ENCODE data around the gene CSMD2. TPM values are rescaled to one million over a fixed set of nuclear protein-coding genes. Genes with fewer than 3 reads are reported as not detected.

CSMD2 gene
- polyA plus RNA-seq, 1 of the 3 experiments (the other 2 are of a cell fraction) = not detected

DNA sequence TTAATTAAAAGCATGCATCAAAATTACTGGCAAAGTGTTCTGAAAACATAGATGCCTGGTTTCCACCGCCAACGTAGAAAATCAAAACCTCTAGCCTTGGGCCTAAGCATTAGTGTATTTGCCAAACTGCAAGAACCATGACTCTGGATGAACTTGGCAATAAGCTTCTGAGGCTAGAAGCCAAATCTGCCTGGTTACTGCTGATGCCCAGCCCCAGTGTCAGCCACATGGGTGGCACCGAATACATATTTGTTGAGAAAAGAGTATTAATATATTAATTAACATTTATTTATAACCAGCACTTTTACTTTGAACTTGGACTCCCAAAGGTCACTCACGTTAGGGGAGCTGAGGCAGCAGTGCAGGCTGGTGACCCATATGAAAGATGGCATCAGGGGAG is 441.8 kb downstream of the CSMD2 start:
- DNase-seq = no peak
- Histone ChIP-seq H4K20me1 (ENCODE audit: insufficient read depth) (no peaks in the 10 kb centered on the region), H3K9me3 (no peaks in the 10 kb centered on the region), H3K9me2 (no peaks in the 10 kb centered on the region), H3K79me2 (ENCODE audit: insufficient read depth) (no peaks in the 10 kb centered on the region), H3K36me3 (replicated peaks in 1 of 2; ENCODE audit: control insufficient read depth in 1 of 2, insufficient read depth in 2 of 2, low read length in 1 of 2) (no peaks in the 10 kb centered on the region), H3K27ac (ENCODE audit: low read depth in 2 of 2, low read length in 1 of 2) (no peak overlapping the region), H3K4me3 (ENCODE audit: low read depth in 2 of 2, low read length in 1 of 2) (no peak overlapping the region), H3F3A (replicated peaks; ENCODE audit: insufficient read depth) (no peaks in the 10 kb centered on the region), H3K9ac (no peak overlapping the region), H2AFZ (ENCODE audit: low read depth) (no peak overlapping the region), H3K4me2 (no peak overlapping the region), H3K27me3 (ENCODE audit: insufficient read depth) (no peaks in the 10 kb centered on the region), H3K4me1 (ENCODE audit: control insufficient read depth in 1 of 2, insufficient read depth in 2 of 2, low read depth in 1 of 2, low read length in 1 of 2) (peaks cover 0 to 4% of the 10 kb centered on the region in 2 experiments; a peak in 1 of 4 replicates)
- POLR2A ChIA-PET = no interaction called here
- 42% methylated on average over 4 of the region's 4 CpGs for WGBS (ENCODE audit: low lambda C conversion rate)
- TF ChIP-seq RFX5 (IDR thresholded peaks at IDR 0.05; ENCODE audit: low read length) = peak; percentile 92
- no peak for TF ChIP-seq MXI1 (IDR thresholded peaks at IDR 0.05; ENCODE audit: low read depth, low read length)
- CTCF ChIA-PET = interaction anchor here (0.7 to 1.3 kb wide), 2 partner anchors 13 to 1019 kb away, joined by 3 to 5 read pairs; no protein-coding TSS in a partner anchor

DNA sequence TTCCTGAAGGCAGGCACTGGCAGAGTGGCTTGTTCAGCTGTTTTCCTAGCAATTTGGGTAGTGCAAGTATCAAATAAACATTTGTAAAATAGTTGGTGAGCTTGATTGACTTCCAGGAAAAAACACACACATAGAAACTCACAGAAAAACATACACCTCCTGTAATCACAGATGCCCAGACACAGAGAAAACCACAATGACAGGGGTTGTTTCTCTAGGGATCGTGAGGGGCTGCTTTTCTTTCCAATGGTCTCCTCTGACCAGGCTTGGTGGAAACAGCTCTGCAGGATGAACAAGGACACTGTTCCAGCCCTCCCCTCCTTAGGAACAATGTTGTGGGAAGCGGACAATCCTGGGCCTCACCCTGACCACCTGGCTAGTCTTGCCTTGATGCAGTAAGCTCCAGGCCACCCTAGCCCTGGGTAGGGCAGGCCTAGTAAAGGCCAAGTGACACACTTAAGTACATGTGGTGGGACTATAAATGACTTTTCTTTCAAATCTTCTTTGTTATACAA is 443.7 kb downstream of the CSMD2 start:
- H3F3A ChIP-seq (replicated peaks; ENCODE audit: insufficient read depth) = no peaks in the 10 kb centered on the region
- no peak overlapping the region for H3K4me2 ChIP-seq
- TF ChIP-seq GATA2 (CRISPR knock-in tag; IDR thresholded peaks at IDR 0.05) = no peak
- TF ChIP-seq, protein P1, sequence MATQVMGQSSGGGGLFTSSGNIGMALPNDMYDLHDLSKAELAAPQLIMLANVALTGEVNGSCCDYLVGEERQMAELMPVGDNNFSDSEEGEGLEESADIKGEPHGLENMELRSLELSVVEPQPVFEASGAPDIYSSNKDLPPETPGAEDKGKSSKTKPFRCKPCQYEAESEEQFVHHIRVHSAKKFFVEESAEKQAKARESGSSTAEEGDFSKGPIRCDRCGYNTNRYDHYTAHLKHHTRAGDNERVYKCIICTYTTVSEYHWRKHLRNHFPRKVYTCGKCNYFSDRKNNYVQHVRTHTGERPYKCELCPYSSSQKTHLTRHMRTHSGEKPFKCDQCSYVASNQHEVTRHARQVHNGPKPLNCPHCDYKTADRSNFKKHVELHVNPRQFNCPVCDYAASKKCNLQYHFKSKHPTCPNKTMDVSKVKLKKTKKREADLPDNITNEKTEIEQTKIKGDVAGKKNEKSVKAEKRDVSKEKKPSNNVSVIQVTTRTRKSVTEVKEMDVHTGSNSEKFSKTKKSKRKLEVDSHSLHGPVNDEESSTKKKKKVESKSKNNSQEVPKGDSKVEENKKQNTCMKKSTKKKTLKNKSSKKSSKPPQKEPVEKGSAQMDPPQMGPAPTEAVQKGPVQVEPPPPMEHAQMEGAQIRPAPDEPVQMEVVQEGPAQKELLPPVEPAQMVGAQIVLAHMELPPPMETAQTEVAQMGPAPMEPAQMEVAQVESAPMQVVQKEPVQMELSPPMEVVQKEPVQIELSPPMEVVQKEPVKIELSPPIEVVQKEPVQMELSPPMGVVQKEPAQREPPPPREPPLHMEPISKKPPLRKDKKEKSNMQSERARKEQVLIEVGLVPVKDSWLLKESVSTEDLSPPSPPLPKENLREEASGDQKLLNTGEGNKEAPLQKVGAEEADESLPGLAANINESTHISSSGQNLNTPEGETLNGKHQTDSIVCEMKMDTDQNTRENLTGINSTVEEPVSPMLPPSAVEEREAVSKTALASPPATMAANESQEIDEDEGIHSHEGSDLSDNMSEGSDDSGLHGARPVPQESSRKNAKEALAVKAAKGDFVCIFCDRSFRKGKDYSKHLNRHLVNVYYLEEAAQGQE (IDR thresholded peaks at IDR 0.05; ENCODE audit: low read depth, low read length) = no peak
- TF ChIP-seq TEAD4 (IDR thresholded peaks at IDR 0.05; ENCODE audit: borderline replicate concordance, insufficient read depth) = no peak
- TF ChIP-seq FOXM1 (IDR thresholded peaks at IDR 0.05; ENCODE audit: low read depth) = no peak
- TF ChIP-seq, protein P2, sequence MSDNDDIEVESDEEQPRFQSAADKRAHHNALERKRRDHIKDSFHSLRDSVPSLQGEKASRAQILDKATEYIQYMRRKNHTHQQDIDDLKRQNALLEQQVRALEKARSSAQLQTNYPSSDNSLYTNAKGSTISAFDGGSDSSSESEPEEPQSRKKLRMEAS (IDR thresholded peaks at IDR 0.05; ENCODE audit: low read depth) = no peak
- no peak for TF ChIP-seq NFIC (IDR thresholded peaks at IDR 0.05; ENCODE audit: borderline replicate concordance)
- no peak for TF ChIP-seq RFX5 (IDR thresholded peaks at IDR 0.05; ENCODE audit: low read length)
- no peak for TF ChIP-seq TAF1 (IDR thresholded peaks at IDR 0.05; ENCODE audit: borderline replicate concordance, low read depth, low read length)
- TF ChIP-seq JUND (IDR thresholded peaks at IDR 0.05) = no peak
- no peak for TF ChIP-seq CHD2 (IDR thresholded peaks at IDR 0.05; ENCODE audit: low read length, partially characterized antibody)
- TF ChIP-seq FOXJ3 (CRISPR knock-in tag; IDR thresholded peaks at IDR 0.05) = no peak
- TF ChIP-seq RCOR1 (IDR thresholded peaks at IDR 0.05; ENCODE audit: low read length) = no peak
- no peak for TF ChIP-seq YY1 (IDR thresholded peaks at IDR 0.05; ENCODE audit: low read depth)
- TF ChIP-seq SMC3 (IDR thresholded peaks at IDR 0.05; ENCODE audit: low read depth, low read length) = no peak
- TF ChIP-seq, protein P3, sequence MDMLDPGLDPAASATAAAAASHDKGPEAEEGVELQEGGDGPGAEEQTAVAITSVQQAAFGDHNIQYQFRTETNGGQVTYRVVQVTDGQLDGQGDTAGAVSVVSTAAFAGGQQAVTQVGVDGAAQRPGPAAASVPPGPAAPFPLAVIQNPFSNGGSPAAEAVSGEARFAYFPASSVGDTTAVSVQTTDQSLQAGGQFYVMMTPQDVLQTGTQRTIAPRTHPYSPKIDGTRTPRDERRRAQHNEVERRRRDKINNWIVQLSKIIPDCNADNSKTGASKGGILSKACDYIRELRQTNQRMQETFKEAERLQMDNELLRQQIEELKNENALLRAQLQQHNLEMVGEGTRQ (IDR thresholded peaks at IDR 0.05; ENCODE audit: borderline replicate concordance, low read depth, low read length) = no peak
- TF ChIP-seq SIN3A (IDR thresholded peaks at IDR 0.05; ENCODE audit: borderline replicate concordance, low read depth, low read length) = no peak
- no peak for TF ChIP-seq NRF1 (IDR thresholded peaks at IDR 0.05; ENCODE audit: low read depth, low read length)
- TF ChIP-seq ELF1 (IDR thresholded peaks at IDR 0.05) = no peak
- TF ChIP-seq POLR2AphosphoS5 (IDR thresholded peaks at IDR 0.05; ENCODE audit: low read depth, low read length) = no peak
- TF ChIP-seq RAD21 (IDR thresholded peaks at IDR 0.05; ENCODE audit: low read length) = no peak
- ChIA-PET POLR2A (no interaction called here), CTCF (interaction anchor here (0.7 to 4.0 kb wide), 2 partner anchors 88 to 781 kb away, joined by 3 to 14 read pairs; no protein-coding TSS in a partner anchor)
- no peaks in the 10 kb centered on the region for H4K20me1 ChIP-seq (ENCODE audit: insufficient read depth)
- peaks cover 0 to 4% of the 10 kb centered on the region in 2 experiments; a peak in 1 of 4 replicates for H3K4me1 ChIP-seq (ENCODE audit: control insufficient read depth in 1 of 2, insufficient read depth in 2 of 2, low read depth in 1 of 2, low read length in 1 of 2)
- no peaks in the 10 kb centered on the region for H3K9me3 ChIP-seq
- no peak overlapping the region for H3K4me3 ChIP-seq (ENCODE audit: low read depth in 2 of 2, low read length in 1 of 2)
- H3K9ac ChIP-seq = no peak overlapping the region
- H3K9me2 ChIP-seq = no peaks in the 10 kb centered on the region
- H3K36me3 ChIP-seq (replicated peaks in 1 of 2; ENCODE audit: control insufficient read depth in 1 of 2, insufficient read depth in 2 of 2, low read length in 1 of 2) = no peaks in the 10 kb centered on the region
- no peaks in the 10 kb centered on the region for H3K27me3 ChIP-seq (ENCODE audit: insufficient read depth)
- H3K79me2 ChIP-seq (ENCODE audit: insufficient read depth) = no peaks in the 10 kb centered on the region
- H2AFZ ChIP-seq (ENCODE audit: low read depth) = no peak overlapping the region
- no peak overlapping the region for H3K27ac ChIP-seq (ENCODE audit: low read depth in 2 of 2, low read length in 1 of 2)
- 24% methylated on average over 2 of the region's 2 CpGs for WGBS (ENCODE audit: low lambda C conversion rate)
- no peak for DNase-seq
